NCI-H1436 (cell line): ENCODE results near the gene KRTAP10-3.
"Not testable (repeated sequence)": the region's sequence is repeated elsewhere in the genome, so short reads cannot be mapped to it uniquely, and the experiment has no call there.

Experiments
- DNase-seq: peaks from one replicate; lab custom pipeline; 2025; lab: John Stamatoyannopoulos, UW

Gene KRTAP10-3

DNA sequence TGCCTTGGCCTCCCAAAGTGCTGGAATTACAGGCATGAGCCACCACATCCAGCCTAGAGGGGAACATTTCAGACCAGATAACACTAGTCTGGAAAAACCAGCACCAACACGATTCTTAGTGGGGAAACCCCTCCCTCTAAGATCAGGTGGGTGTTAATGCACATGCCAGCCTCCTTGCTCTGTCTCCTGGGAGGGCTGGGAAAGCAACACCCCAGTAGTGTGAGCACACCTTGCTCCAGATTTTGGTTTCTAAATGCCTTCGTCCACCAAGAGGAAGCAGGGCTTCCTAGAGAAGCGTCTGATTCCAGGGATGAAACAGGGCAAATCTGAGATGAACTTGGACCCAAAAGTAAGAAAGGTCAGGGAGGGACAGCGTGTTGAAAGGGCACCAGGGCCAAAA lies 12.7 kb upstream of the KRTAP10-3 start:
- DNase-seq, result no peak

GRCh38 chr21:44569861-44570517 lies 11.4 kb upstream of the KRTAP10-3 start:
- DNase-seq, result no peak

DNA sequence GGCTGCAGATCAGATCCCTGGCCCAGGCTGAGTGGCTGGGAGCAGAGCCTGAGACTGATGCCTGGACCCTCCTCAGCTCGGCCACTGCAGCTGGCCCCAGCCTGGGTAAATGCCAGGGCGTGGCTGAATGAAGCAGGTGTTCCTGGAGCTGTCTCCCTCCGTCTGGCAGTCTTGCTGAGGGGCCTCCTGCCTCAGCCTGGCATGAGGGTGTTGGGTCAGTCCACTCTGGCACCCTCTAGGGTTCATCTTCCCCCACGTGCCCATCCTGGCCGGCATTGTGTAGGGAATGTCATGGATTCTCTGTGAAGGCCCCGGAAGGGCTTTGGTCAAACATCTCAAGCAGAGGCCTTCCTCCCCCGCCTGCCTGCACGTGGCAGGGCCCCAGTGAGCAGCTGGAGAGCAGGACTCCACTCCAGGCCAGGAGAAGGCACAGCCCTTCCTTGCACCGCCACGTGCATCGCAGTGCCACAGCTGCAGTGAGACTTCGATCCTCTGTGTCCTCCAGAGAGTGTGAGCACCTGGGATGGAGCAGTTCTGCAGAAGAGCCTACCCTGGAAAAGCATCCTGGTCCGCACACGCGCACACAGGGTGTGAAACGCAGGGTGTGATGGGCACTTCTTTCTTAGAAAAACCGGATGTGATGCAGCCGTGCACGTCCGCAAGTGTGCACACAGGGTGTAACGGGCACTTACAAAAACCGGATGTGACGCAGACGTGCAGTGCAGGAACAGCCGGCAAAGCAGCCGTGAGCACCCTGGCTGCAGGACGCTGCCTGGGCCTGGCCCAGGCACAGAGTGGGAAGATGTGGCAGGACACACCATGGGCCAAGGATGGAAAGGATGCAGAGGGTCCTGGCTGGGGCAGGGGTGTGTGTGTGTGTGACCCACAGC lies 10.3 kb upstream of the KRTAP10-3 start:
- DNase-seq, result no peak

DNA sequence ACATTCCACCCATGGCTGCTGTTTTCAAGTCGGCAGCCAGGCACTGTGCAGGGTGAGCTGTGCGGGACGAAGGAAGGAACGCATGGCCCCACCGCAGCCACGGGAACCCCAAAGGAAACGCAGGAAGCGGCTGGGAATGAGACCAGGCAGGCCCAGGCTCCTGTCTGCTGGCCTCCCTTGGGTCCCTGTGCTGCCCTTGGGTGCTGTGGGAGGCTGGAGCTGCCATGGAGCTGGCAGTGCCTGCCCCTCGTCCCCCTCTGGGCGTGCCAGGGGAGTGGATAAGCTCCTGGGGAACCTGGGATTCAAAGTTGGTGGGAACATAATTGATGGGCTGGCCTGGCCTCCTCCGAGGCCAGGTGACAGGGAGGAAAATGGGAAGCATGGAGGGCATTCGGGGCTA lies 9.7 kb upstream of the KRTAP10-3 start:
- DNase-seq, result no peak

GRCh38 chr21:44567481-44568171 lies 9.0 kb upstream of the KRTAP10-3 start:
- no peak for DNase-seq

- DNase-seq, result no peak
Measured at GRCh38 chr21:44566403-44566802, 7.8 kb upstream of the KRTAP10-3 start.

DNA sequence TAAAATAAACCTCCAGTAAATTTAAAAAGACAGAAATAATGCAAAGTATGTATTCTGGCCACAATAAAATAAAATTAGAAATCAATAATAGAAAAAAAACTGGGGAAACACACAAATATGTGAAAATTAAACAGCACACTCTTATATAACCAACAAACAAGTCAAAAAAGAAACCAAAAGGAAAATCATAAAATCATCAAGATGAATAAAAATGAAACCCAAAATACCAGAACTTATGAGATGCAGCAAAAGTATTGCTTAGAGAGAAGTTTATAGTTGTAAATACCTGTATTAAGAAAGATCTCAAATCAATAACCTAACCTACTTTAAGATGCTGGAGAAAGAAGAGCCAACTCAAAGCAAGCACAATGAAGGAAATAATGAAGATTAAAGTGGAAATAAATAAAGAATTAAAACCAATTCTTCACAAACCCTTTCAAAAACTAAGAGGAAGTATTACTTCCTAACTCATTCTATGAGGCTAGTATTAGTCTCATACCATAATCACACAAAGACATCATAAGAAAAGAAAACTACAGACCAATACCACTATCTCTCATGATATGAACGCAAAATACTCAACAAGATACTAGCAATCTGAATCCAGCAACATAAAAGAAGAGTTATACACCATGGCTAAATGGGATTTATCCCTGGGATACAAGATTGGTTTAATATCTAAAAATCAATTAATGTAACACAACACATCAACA lies 6.4 kb upstream of the KRTAP10-3 start:
- no peak for DNase-seq

GRCh38 chr21:44564099-44564498 lies 5.5 kb upstream of the KRTAP10-3 start:
- no peak for DNase-seq

GRCh38 chr21:44558329-44558675 lies 293 bp downstream of the KRTAP10-3 start:
- not testable (repeated sequence) for DNase-seq

GRCh38 chr21:44557491-44558328 lies 885 bp downstream of the KRTAP10-3 start:
- DNase-seq, result no peak

GRCh38 chr21:44556879-44557278 lies 1.7 kb downstream of the KRTAP10-3 start:
- peak; percentile 33 for DNase-seq

- DNase-seq, result no peak
Measured at GRCh38 chr21:44555200-44555875, 3.3 kb downstream of the KRTAP10-3 start.

DNA sequence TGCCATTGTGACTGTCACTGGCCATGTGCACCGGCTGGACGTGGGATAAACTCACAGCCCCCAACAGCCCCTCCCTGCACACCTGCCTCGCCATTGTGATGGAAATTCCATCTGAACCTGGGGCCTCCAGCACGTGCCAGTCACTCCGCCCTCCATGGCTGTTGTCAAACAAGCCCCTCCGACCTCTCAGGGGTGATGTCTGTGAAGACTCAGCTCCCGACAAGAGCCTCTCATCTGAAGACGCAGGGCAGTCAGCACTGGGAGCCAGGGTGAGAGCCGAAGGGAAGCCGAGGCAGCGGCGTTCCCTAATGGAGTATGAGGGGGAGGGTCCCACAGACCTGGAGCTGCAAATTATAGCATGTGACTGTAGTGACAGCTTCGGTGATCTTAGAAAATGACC lies 5.9 kb downstream of the KRTAP10-3 start:
- no peak for DNase-seq

DNA sequence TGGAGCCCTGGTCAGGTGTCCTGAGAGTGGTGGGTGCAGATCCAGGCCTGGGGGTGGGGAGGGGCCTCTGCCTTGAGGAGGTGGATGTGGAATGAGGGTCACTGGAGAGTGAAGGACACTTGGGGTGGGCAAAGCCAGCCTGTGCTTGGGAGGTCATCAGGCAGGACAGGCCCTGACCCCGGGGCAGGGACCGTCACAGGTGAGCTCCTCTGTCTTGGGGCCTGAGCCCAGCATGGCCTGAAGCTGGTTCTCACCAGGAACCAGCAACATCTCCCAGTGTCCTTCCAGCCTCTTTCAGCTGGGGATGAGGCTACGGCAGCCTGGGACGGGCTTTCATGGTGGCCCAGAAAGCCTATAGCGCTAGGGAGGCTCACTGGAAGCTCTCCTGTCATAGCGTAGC lies 6.5 kb downstream of the KRTAP10-3 start:
- DNase-seq, result no peak

DNA sequence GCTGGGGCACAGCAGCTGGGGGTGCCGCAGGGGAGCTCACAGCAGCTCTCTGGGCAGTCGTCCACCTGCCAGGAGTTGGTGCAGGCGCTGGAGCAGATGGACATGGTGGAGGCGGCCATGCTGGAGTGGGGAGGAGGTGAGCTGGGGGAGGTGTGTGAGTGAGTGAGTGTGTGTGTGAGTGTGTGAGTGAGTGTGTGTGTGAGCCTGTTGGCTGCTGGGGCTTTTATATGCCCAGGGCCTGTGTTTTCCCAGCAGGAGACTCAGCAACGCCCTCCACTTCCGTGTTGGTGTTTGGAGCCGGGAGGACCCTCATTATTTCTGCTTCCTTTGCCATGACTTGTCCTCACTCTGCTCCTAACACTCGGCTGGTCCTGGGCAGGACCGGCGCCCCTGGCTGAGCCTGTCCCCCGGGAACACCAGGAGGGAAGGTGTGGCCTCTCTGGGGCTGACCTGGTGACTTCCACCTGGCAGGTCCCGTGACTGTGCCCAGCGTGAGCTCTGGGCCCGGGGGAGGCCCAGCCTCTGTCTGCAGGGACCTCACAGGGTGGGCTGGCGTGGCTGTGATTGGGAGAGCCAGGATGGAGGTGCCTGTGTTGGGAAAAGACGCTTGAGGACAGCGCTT lies 7.1 kb downstream of the KRTAP10-3 start, which contains the start of gene KRTAP10-2:
Gene KRTAP10-2 (minus strand): TSS at position 166 of the 622 bp plus-strand sequence. CDS start 47 bp downstream, at position 119.
- DNase-seq, result no peak

GRCh38 chr21:44550807-44551206 lies 7.8 kb downstream of the KRTAP10-3 start:
- DNase-seq, result no peak

GRCh38 chr21:44550285-44550684 lies 8.3 kb downstream of the KRTAP10-3 start:
- DNase-seq, result not testable (repeated sequence)

DNA sequence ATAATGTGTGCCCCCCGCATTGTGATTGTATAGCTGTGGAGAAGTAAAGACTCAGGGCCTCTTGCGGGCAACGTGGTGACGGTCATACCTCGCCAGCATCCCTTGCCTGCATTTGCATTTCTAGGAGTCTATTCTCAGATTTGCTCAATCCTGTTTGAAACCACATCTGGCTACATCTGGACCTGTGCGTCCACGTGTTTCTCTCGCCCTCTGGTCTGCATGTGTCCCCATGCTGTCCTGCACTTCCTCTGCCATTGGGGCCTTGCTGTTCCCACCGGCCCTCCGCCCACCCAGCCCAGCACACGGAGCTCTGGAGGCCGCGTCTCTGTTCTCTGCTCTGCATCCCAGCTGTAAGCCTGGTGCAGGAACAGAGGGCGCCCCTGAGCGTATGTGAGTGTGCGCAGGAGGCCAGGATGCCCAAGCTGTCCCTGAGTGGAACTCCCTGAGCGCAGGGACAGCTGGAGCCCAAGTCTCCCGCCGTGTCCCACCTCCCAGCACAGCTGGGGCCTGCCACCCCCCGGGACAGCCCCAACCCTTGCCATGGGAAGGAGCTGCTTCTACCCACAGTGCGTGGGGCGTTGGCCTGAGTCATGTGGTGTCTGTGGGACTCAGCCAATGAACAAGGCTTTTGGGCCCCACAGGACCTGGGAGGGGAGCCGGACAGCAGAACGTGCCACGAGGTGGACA lies 8.9 kb downstream of the KRTAP10-3 start:
- DNase-seq, result no peak

DNA sequence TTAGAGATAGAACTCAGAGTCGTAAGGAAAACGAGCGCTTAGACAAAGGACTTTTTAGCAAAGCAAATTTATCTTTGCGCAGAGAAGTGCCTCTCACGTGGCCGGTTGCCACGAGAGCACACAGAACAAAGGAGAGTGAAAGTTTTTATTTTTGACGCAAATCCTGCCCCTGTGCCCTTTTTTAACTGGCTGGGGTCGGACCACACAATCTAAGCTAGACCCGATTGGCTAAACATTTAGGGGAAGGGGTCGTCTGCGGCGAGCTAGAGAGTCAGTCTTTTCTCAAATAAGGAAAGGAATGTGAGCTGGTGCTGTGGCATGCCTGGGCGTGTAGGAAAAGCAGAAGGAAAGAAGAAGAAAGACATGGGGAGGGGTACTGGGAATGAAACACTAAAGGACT lies 9.7 kb downstream of the KRTAP10-3 start:
- DNase-seq, result no peak

DNA sequence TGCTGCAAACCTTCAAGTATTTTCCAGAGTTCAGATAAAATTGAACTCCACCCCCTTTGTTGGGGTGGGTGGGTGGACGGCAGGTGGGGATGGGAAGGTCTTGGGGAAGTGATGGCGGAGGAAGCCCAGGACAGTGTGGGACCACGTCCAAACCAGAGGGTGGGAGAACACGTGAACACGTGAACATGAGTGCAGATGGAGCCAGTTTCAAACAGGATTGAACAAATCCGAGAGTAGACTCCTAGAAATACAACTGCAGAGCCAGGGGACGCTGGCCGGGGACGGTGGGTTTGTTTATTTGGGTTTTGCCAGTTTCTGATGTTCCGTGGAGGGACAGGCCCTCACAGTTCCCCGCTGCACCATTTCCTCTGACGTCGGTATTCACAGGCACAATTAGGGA lies 10.2 kb downstream of the KRTAP10-3 start:
- no peak for DNase-seq
